ENCODE measurements around the gene VMP1.

DNA sequence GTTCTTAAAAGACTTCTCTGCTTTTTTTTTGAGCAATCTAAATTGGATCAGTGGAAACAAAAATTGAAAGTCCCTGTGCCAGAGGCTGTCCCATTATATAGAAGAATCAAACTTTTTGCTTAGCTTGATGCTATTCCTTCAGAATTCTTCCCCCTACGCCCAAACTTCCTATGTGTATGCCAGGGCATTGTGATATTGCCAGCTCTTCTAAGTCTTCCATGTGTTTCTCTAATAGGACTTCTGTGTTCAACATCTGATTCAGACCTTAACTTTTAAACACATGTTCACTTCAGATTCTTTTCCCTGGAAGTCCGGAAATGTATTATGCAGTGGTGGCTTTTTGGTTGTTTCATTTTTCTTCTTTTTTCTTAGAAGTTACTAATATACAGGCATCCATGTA is 19.0 kb upstream of the VMP1 start:
- no peak for TF ChIP-seq CTCF (conservative IDR thresholded peaks at IDR 0.05 in 1 of 2, IDR thresholded peaks at IDR 0.05 in 1 of 2; ENCODE audit: low read depth in 1 of 2, low read length in 2 of 2)
- TF ChIP-seq EZH2 (IDR thresholded peaks at IDR 0.05; ENCODE audit: low read length, missing control alignments) = no peak
